ENCODE results near the gene MCRS1.

DNA sequence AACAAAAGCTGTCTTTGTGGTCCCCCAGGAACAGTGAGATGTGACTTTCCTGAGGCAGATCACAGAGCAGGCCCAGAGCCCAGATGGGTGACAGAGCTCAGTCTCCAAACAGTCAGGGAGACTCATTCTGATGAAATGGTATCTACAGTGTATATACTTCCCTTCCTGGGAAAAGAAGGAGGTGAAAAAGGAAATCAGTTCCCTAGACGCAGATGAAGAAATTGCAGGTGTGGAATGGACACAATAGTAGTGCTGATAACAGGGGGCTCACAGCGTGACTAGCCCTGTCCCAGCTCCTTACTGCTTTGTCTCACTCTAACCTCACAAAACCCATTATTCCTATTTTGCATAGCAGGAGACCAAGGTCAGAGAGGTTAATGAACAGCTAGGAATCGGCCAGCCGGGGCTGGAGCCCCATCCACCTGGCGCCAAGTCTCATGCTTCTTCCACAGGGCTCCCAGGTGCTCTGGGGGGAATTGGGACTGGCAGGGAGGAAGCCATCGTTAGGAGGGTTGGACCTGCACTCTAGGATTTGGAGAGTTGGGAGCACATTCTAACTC lies 17.2 kb downstream of the MCRS1 start:
- TF ChIP-seq, protein P1, sequence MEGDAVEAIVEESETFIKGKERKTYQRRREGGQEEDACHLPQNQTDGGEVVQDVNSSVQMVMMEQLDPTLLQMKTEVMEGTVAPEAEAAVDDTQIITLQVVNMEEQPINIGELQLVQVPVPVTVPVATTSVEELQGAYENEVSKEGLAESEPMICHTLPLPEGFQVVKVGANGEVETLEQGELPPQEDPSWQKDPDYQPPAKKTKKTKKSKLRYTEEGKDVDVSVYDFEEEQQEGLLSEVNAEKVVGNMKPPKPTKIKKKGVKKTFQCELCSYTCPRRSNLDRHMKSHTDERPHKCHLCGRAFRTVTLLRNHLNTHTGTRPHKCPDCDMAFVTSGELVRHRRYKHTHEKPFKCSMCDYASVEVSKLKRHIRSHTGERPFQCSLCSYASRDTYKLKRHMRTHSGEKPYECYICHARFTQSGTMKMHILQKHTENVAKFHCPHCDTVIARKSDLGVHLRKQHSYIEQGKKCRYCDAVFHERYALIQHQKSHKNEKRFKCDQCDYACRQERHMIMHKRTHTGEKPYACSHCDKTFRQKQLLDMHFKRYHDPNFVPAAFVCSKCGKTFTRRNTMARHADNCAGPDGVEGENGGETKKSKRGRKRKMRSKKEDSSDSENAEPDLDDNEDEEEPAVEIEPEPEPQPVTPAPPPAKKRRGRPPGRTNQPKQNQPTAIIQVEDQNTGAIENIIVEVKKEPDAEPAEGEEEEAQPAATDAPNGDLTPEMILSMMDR (IDR thresholded peaks at IDR 0.05; ENCODE audit: low read depth, low read length, poor library complexity, severe bottlenecking), result no peak
- TF ChIP-seq EZH2phosphoT487 (IDR thresholded peaks at IDR 0.05; ENCODE audit: borderline replicate concordance, low read length), result no peak

Measured in DOHH2 (cell line).